Right renal pelvis (tissue), 4 donors: ENCODE measurements around the gene MIEN1. TPM values are rescaled to one million over a fixed set of nuclear protein-coding genes. Genes with fewer than 3 reads are reported as not detected.
"Not testable (repeated sequence)": the region's sequence is repeated elsewhere in the genome, so short reads cannot be mapped to it uniquely, and the experiment has no call there.

Experiments used
- DNase-seq, 4 donors: peaks; one replicate each; pipeline ENCODE4 v3.0.0-alpha.2; 2013; ENCODE audit warnings: low read depth in 4 of 4, low spot score in 3 of 4, missing footprints in 1 of 4
- polyA plus RNA-seq, 4 donors: library from polyadenylated mRNA; unstranded; fragments of 120-200 nt; gene quantifications; one replicate each; pipeline ENCODE4 v1.2.1, GENCODE V29; 2013; ENCODE audit not compliant: insufficient read length in 4 of 4

Gene MIEN1
- polyA plus RNA-seq, 4 donors = 36.4 to 41.1 (median 39.1) TPM

DNA sequence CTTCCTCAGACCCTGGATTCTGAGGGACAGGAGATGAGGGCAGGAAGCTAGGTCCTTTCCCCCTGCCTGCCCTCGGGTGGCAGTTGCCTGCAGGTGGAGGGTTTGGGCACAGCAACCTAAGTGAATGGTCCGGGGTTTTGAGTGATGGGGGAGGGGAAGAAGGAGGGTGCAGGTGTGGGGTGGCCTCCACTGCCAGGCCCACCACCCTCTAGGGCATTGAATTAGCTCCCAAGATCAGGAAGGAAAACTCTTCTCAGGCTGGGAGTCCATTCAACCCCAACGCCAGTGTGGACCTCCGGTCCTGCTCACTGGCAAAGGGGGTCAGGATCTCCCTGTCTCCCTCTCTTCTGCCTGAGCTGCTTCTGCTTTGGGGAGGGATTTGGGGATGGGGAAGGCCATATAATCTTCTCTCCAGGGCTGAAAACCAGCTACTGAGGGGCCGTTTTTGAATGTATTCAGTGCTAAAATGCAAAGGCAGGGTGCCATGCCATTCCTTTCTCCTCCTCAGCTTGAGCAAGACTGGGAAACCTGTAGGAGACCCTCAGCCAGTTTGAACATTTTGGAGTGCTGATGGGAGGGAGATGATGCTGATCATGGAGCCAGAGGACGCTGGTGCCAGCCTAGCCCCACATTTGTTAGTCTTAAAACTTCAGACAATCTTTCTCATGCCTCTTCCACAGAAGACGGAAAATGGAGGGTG is 26.2 kb upstream of the MIEN1 start:
- DNase-seq = no peak

DNA sequence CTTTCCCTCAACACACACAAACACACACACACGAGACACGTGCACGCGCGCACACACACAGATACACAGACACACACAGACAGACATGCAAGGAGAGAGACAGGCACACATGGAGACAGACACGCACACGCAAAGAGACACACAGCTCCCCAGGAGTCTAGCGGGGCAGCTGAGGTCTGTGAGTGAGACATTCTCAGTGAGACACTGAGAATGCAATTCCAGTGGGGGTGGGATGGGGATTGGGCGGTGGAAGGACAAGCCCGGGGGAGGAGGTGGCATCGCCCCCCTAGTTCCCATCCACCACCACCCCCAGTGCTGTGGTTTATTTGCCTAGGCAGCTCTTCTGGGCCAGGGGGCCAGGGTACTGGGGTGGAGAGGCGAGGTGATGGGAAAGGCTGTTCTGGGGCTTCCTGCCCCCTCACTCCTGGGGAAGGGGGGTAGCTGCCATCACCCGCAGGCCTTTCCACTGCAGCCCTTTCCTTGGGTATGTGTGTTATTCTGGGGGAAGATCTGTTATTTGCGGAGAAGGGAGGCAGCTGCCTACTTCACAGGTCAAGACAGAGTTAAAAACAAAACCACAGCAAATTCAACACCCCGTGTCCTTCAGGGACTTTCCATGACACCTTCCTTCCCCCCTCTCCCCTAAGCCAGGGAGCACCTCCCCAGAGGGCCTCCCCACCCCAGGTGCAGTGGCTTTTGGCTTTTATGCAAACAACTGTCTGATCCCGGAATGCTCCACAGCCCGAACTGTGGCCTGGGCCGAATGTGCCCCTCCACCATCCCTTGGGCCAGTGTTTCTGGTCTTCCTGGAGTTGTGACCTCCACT is 25.4 kb upstream of the MIEN1 start:
- DNase-seq = no peak

DNA sequence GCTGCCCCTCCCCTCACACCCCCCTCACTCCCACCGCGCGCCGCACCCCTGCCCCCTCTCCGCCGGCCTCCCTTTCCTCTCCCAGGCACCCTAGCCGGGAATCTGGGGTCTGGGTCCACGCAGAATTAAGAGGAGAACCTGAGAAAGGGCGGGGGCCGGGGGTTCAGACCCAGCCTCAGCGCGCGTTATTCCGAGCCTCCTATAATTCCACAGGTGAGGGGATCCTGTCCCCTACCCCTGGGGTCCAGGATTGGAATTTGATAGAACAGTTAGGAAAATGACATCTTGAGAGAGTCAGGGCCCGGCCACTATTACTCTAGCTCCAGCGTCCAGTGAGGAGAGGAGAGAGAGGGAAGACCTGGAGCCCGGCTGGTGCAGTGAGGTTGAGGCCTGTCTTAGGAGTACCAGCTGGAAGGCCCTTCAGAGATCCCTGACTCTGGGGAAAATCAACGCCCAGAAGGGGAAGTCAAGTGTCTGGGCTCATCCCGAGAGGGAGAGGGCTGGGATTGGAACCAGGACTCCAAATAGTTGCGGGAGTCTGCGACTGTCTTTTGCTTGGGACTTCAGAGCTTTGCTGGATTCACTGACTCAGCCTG is 24.7 kb upstream of the MIEN1 start:
- DNase-seq = no peak

DNA sequence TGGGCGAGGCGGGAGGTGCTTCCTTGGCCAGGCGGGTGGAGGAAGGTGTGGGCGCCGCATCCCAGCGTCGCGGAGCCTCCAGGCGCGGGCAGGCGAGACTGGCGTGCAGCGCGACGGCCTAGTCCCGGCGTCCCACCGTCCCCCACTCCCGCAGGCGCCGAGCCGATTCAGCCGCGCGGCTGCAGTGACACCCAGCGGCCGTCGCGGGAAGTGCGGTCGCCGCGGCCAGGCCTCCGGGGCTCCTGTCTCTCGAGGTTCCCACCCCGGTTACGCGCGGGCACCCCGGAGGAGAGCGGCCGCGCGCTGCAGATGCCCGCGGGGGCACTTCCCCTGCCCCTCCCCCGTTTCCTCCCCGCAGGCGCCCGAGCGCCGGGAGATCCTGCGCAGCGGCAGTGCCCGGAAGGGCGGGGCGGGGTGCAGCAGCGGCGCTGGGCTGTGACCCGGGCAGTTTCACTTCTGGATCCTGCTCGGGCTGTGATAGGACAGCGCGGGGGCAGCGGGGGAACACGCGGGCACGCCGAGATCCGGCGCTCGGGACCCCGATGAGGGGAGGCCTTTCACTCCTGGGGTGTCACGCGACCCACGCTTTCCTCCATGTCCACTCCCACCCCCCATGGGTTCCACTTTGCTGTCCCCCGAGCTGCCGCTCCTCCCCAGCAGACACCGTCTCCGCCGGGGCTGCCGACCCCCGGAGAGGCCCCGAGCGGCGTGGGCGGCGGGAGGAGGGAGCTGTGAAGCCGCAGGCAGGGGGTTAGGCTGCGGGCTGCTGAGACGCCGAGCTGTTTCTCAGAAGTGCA is 24.0 kb upstream of the MIEN1 start:
- DNase-seq = peak in 2 of 4 donors; percentile 80 to 88

DNA sequence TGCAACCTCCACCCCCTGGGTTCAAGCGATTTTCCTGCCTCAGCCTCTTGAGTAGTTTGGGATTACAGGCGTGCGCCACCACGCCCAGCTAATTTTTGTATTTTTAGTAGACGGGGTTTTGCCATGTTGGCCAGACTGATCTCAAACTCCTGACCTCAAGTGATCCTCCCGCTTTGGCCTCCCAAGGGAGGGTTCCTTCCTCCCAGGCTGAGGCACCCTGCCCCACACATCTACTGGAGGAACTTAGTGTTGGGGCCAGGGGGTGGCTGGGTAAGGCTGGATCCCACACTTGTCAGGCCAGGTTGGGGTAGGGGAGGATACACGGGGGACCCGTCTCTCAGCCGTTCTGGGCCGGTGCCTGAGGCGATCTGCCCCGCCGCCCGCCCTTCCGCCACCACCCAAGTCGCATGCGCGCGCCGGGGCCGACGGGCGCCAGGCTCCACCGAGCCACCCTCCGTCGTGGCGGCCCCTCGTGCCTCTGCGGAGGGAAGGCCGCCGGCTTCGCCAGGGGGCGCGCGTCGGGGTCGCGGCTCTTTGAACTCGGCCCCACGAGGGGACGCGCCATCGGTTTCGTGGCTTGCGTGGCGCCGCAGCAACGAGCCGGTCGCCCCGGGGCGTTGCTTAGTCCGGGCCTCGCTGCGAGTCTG is 23.3 kb upstream of the MIEN1 start:
- no peak for DNase-seq

DNA sequence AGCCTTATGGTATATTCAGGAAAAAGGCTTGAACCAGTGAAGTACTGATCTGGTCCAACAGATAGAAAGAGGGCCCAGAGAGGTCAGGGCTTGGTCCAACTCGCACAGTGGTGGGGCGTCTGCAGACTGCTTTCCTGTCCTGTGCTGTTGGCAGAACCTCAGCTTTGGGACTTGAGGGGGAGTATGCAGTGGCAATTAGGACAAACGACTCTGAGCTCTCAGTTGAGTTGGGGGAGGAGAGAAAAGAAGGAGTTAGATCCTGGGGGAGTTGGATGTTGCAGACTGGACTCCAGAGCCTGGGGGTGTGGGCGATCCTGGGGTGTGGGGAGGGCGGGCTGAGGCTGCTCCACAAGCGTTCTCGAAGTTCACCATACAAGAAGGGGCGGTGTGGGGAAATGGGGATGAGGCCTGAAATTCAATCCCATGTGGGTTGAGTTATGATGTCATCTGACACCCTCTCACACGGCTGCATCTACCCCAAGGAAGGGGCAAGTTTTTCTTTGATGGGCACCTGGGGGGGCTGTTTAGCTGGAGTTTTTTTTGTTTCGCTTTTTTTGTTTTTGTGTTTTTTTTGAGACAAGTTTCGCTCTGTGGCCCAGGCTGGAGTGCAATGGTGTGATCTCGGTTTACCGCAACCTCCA is 22.0 kb upstream of the MIEN1 start:
- DNase-seq = no peak

DNA sequence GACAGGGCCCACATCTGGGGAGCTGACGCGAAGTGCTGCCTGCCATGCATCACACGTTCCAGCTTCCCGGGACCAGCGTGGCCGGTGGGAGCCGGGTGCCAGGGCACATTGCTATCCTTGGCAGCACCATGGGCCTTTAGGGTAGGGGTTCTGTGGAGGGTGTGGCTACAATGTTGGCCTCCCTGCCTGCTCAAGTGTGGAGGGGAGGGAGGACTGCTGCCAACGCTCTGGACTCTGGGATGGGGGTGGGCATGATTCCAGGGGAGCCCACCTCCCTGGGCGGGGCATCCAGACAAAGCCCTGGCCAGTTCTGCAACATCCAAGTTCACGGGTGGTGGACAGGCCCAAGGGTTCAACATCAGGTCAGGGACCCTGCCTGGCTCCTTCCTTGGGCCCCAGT is 21.3 kb upstream of the MIEN1 start:
- DNase-seq = no peak

DNA sequence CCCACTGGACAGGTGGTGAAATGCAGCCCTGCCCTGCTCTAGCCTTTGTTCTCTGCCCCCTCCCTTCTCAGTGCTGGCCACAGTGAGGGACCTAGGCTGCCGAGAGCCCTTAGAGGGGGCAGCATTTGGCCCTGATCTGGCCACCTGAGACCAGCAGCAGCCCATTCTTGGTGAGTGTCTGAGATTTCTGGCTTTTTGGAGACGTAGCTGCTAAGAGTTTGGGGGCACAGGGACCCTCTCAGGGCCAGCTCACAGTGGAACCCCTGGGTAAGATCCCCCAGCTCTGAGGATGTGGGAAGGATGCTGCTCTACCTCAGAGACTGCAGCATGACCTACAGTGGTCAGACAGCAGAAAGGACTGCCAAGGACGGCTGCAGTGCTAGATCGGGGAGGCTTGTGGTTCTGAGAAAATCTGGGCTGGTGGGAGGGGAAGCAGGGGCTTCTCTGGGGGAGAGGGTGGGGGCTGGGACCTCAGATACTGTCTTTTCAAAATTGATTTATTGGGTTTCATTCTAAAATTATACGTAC is 20.7 kb upstream of the MIEN1 start:
- no peak for DNase-seq

DNA sequence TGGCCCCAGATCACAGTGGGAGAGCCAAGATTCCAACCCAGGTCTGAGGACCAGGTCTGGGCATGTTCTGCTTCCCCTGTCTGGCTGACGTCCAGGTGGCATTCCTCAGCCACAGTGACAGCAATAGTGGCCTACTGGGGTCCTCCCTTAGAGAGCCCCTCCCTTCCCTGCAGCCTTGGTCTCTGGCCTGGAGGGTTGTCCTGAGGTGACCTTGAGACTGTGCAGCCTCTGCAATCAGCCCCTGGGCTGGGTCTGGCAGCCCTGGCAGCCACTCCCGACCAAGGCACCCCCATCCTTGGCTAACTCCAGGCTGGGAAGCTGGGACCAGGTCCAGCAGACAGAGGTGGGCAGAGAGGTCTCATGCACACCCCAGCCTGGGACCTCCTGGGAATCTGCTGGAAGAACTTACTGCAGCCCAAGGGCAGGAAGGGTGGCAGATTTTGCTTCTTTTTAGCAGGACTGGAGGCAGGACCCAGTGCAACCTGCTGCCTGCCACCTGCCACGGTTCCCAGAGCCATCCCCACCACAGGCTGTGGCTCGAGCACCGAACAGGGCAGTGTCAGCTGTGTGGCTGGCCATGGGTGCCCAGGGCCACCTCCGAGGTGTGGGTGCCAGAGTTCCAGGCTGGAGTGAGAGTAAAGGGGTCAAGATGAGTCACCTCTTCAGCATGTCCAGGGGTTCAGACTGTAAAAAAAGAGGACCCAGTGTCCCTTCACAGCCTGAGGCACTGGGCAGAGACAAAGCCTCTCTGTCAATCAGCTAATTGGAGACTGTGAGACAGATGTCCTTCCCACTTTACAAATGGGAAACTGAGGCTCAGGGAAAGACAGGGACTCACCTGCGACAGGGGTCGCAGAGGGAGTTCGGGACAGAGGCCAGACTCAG is 20.0 kb upstream of the MIEN1 start:
- no peak for DNase-seq

DNA sequence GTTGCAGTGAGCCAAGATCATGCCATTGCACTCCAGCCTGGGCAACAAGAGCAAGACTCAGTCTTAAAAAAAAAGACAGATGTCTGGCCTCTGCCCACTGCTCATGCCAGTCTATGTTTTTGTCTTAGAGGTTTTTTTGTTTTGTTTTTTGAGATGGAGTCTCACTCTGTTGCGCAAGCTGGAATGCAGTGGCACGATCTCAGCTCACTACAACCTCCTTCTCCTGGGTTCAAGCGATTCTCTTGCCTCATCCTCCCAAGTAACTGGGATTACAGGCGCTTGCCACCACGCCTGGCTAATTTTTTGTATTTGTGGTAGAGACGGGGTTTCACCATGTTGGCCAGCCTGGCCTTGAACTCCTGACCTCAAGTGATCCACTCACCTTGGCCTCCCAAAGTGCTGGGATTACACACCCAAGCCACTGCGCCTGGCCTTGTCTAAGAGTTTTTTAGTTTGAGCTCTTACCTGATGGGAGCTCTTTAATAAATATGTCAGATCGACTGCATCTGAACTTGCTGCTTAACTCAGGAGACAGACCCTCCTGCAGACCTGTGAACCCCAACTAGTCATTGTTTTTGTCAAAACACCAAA is 18.2 kb upstream of the MIEN1 start:
- DNase-seq = not testable (repeated sequence)

- DNase-seq = no peak
Measured at GRCh38 chr17:39747745-39748144, 17.4 kb upstream of the MIEN1 start.

DNA sequence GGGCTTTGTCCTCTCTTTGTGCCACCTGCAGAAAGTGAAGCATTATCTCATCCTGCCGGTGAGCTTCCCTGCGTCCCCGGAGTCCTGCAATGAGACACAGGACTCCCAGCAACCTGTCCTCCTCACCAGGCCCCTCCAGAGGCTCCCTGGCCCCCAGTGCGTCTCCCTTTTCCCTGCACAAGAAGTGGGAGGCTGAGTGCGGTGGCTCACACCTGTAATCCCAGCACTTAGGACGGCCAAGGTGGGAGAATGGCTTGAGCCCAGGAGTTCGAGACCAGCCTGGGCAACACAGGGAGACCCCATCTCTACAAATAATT is 15.8 kb upstream of the MIEN1 start:
- DNase-seq = no peak

DNA sequence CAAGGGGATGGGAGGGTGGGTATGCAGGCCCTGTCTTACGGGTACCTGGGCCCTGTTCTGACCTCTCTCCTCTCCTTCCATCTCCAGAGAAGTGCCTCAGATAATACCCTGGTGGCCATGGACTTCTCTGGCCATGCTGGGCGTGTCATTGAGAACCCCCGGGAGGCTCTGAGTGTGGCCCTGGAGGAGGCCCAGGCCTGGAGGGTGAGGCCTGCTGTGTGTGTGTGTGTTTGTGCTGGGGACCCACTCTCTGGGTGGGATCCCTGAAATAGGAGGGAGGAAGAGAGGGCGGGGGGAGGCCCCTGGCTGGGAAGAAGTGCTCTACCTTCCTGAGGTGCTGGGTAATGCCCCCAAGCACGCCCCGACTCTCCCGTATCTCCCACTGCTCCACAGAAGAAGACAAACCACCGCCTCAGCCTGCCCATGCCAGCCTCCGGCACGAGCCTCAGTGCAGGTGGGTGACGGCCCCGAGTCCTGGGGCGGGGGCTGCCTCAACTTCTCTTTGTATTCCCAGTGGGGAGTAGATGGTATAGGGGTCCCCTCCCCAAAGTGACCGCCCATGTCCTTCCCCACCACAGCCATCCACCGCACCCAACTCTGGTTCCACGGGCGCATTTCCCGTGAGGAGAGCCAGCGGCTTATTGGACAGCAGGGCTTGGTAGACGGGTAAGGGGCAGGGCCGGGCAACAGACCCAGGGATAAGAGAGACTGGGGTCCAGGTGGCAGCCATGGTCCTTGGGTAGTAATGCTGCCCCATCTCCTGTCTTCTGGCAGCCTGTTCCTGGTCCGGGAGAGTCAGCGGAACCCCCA is 15.2 kb upstream of the MIEN1 start:
- no peak for DNase-seq

- DNase-seq = no peak
Measured at GRCh38 chr17:39744836-39745215, 14.5 kb upstream of the MIEN1 start.

DNA sequence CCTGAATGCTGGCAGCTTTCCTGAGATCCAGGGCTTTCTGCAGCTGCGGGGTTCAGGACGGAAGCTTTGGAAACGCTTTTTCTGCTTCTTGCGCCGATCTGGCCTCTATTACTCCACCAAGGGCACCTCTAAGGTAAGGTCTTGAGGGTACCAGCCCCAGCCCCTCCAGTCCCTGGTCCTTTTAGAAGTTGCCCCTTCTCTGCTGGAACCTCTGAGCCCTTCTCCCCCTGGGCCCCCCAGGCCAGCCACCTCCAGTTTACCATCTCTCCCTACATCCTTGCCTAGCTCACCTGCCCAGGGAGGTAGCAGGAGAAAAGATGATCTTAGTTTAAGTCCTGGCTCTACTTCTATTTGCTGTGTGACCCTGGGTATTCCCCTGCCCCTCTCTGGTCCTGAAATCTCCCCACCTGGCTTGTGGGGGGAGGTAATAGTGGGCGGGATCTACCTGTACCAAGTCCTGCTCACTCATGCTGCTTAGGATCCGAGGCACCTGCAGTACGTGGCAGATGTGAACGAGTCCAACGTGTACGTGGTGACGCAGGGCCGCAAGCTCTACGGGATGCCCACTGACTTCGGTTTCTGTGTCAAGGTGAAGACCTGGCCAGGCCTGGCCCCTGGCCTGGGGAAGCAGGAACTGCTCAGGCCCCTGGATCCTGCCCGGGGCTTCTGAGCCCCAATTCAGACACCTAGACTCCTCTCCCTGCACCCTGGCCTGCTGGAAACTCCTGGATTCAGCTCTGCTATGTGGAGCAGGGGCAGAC is 13.9 kb upstream of the MIEN1 start:
- no peak for DNase-seq

GRCh38 chr17:39742856-39743436 is 12.6 kb upstream of the MIEN1 start:
- no peak for DNase-seq
